Erythroblast (primary cell): ENCODE measurements around the gene TRPM3.
A peak's percentile ranks its signal among the peaks of the same experiment; 100 is the strongest.

ENCODE experiments used
- DNase-seq, 2 experiments: peaks; one replicate each; lab custom pipeline; 2025; lab: John Stamatoyannopoulos, UW
- GATA1 ChIP-seq: IDR thresholded peaks from 2 replicates; pipeline ENCODE4 v1.6.1; 2011; ENCODE audit warnings: low read depth, mild to moderate bottlenecking, control low read depth, low read length, moderate library complexity
- POLR2A ChIP-seq: IDR thresholded peaks from 2 replicates; pipeline ENCODE4 v1.6.1; 2011; ENCODE audit warnings: mild to moderate bottlenecking, low read length

TRPM3 gene

DNA sequence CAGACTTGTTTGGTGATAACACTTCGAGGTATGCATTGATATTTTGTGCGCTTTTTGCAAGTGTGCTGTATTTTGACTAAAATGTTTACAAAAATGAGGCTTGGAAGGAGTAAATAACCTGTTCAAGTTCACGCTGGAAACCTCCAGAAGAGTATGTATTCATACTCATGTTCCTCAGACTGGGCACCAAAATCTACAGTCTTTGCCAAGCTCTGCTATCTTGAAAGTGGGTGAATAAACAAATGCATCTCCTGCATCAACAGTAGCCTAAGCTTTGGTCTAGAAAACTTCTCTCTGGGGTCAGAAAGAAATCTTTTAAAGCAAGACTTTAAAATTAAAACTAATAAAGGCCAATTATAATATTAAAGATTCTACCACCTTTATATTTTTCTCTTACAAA lies 157.9 kb downstream of the TRPM3 start:
- TF ChIP-seq POLR2A: no peak
- no peak for TF ChIP-seq GATA1
- DNase-seq: no peak

- TF ChIP-seq POLR2A: no peak
- no peak for TF ChIP-seq GATA1
- no peak for DNase-seq
Observed at GRCh38 chr9:70962761-70963440, 158.5 kb downstream of the TRPM3 start.

DNA sequence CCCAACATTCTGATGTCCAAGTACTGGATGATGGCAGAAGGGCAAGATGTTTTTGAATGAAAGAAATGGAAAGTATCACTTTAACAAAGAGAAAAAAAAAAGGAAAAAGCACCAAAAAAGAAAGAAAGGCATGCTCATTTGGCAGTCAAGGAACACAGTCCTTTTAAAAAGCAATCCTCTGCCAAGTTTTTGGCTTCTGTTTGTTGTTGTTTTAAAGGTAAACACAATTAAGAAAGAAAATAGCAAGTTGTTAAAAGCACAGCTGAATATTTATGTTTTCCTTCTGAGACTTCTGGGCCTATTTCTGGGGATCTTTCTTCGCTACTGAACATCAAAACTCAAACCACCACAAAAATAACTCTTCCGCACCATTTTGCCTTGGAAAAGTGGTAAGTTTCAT lies 162.1 kb downstream of the TRPM3 start:
- DNase-seq: no peak
- TF ChIP-seq POLR2A: no peak
- TF ChIP-seq GATA1: no peak

- TF ChIP-seq POLR2A: no peak
- TF ChIP-seq GATA1: no peak
Observed at GRCh38 chr9:70954596-70955143, 166.8 kb downstream of the TRPM3 start.

DNA sequence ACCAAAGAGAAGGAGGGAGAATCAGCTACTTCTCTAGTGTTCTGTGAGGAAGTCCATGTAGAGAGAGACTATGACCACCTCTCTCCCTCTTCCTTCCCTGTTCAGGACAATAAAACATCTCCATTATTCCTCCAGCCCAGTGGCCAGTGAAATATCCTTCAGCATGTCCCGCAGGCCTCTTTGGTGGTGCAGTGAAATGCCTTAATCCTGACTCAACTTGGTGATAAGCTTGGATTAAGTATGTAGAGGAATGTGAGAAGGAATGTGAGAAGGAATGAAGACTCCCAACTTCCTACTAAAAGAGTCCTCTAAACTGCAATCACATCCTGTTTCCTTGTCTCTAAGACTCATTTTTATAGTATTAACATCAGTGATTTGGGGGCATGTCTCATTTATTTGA lies 167.3 kb downstream of the TRPM3 start:
- DNase-seq: no peak
- TF ChIP-seq GATA1 (no peak), POLR2A (no peak)

More at GRCh38 chr9:70954596-70955143, 166.8 kb downstream of the TRPM3 start:
- DNase-seq: no peak

DNA sequence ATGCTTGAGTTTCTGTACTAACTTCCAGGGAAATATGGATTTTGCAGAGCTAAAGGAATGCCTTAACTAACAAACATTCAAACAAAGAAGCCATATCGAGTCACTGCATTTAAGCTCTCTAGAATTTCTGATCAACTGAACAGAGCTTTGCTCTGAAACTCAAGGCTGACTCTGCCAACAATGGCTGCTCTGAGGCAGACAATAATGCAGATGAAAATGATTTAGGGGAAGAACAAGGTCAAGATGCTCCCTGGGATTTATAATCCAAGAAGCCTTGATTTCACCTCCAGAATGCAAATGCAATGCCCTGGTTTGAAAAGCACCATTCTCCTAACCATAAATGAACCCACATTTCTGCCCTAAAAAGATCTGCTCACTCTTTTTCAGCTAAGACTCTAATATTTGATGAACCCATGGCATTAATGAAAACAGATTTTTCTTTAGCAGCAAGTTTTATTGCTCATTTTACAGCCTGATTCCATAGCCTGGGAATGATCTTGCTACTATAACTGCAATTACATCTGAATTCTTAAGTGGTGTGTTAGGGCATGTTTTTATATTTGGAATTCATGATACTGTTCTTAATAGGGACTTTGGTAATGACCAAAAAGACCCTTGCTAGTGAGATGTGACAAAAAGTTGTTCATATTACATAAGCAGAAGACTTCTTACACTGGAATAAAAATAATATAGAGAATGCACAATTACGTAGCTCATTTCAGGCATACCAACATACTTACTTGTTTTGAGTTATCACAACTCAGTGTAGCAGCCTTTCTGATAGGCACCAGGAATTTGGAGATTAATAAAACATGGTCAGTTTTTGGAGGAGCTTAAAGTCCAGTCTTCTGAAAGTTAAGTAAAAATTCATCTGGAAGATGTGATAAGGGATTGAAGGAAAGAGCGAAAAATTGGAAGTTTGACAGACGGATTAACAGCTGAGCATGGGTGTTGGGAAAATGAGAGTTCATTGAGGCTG lies 169.4 kb downstream of the TRPM3 start:
- no peak for DNase-seq
- TF ChIP-seq GATA1: no peak
- no peak for TF ChIP-seq POLR2A

DNA sequence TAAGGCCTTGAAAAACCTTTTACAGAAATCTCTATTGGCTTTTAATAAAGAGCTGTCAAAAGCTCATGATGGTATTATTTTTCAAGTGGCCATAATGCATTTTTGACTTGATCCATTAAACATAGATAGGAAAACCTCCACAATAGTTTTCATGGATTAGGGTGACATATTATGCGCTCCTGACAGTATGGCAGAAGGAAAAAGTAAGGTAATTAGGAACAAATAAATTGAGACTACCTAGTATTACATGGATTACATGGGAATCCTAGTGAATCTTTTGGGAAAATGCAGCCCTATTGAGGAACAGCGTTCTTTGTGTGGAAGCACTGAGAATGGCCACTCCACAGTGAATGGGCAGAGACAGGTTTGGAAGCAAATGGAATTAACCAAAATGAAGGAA lies 171.2 kb downstream of the TRPM3 start:
- no peak for DNase-seq
- TF ChIP-seq GATA1 (no peak), POLR2A (no peak)

GRCh38 chr9:70949239-70949638 lies 172.2 kb downstream of the TRPM3 start:
- TF ChIP-seq GATA1: no peak
- TF ChIP-seq POLR2A: no peak
- DNase-seq: no peak

DNA sequence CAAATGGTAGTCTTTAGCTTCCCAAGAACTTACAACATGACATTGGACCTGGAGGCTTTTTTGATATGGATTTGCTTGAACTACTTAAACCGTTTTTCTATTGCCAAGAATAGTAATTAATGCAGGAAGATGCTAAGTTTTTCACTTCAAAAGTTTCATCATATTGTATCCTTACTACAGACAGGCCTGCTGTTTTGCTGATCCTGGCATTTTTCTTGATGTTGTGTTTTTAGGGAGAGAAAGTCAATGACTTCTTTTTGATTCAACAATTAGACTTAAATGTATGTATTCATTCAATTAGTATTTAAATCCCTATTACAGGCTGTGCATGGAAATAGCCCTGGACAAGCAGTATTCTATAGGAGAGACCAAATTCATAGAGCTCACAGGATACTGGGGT lies 172.7 kb downstream of the TRPM3 start:
- no peak for DNase-seq
- TF ChIP-seq GATA1 (no peak), POLR2A (no peak)

- TF ChIP-seq POLR2A (no peak), GATA1 (no peak)
- DNase-seq: peak in 1 of 2 experiments; percentile 6
Observed at GRCh38 chr9:70947511-70947910, 173.9 kb downstream of the TRPM3 start.

GRCh38 chr9:70947086-70947485 lies 174.3 kb downstream of the TRPM3 start:
- TF ChIP-seq POLR2A: no peak
- TF ChIP-seq GATA1: no peak
- peak in 1 of 2 experiments; percentile 3 for DNase-seq

DNA sequence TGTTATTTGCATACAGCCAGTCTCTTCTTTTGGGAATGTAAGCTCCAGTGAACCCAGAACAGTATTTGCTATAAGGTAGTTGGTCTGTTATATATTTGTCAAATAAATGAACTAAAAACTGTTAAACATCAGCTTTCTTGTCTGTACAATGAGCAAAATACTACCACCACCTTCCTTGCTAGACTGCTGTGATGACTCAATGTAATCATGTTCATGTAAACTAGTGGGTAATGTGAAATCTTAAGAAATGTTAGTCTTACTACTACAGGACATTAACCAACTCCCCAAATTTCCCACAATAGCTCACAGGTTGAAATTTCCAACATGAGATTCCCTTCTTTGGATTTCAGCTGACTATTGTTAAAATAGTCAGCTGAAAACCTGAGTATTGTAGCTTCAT lies 176.1 kb downstream of the TRPM3 start:
- TF ChIP-seq POLR2A (no peak), GATA1 (no peak)
- no peak for DNase-seq

DNA sequence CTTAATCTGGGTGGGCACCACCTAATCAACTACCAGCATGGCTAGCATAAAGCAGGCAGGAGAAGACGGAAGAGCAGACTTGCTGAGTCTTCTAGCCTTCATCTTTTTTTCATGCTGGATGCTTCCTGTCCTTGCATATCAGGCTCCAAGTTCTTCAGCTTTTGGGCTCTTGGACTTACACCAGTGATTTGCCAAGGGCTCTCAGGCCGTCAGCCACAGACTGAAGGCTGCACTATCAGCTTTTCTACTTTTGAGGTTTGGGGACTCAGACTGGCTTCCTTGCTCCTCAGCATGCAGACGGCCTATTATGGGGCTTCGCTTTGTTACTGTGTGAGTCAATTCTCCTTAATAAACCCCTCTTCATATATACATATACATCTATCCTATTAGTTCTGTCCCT lies 180.2 kb downstream of the TRPM3 start:
- TF ChIP-seq GATA1: no peak
- TF ChIP-seq POLR2A: no peak
- no peak for DNase-seq

DNA sequence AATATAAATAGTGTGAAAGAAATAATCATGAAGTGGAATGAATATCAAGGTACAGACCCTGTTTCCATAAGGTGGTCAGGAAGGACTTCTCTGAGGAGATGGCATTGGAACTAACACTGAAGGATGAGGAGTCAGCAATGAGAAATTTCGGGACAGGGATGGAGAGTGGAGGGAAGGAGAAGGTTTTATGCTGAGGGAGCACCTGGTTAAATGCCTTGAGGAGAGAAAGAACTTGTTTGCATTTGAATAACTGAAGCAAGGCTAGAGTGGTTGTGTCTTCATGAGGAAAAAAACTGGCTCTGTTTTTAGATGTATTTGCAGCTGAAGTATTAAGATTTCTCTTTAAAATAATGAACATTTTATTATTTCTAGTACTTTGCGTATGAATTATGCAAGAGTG lies 180.8 kb downstream of the TRPM3 start:
- no peak for DNase-seq
- TF ChIP-seq POLR2A (no peak), GATA1 (no peak)
